HepG2 (cell line): ENCODE results near the gene FITM1. TPM values are rescaled to one million over a fixed set of nuclear protein-coding genes. Genes with fewer than 3 reads are reported as not detected.

Experiments used
- ATF5 ChIP-seq: sonication (generic); formaldehyde crosslinking; IDR thresholded peaks from 2 replicates; pipeline ENCODE4 v1.4.0; 2020; ENCODE audit warnings: mild to moderate bottlenecking, low read depth, missing genetic modification reagents
- CREB1 ChIP-seq, 2 experiments: fragments of 450-650 bp in 1 of 2; IDR thresholded peaks; 2 replicates each; pipeline ENCODE4 v1.6.1; 2016 to 2017; ENCODE audit warnings: control low read depth in 1 of 2, mild to moderate bottlenecking in 1 of 2, missing compliant biosample characterization in 1 of 2, missing genetic modification characterization in 1 of 2
- GTF3A ChIP-seq: sonication (generic); formaldehyde crosslinking; conservative IDR thresholded peaks from 2 replicates; pipeline ENCODE4 v1.4.0; 2020; ENCODE audit warnings: mild to moderate bottlenecking, missing genetic modification reagents
- HOXD1 ChIP-seq: sonication (generic); formaldehyde crosslinking; IDR thresholded peaks from 2 replicates; pipeline ENCODE4 v1.5.0; 2020; ENCODE audit warnings: missing genetic modification reagents
- NR3C1 ChIP-seq: sonication (generic); formaldehyde crosslinking; IDR thresholded peaks from 2 replicates; pipeline ENCODE4 v1.4.0; 2020; ENCODE audit warnings: missing genetic modification reagents
- RXRA ChIP-seq: sonication (generic); formaldehyde crosslinking; IDR thresholded peaks from 2 replicates; pipeline ENCODE4 v1.5.1; 2020; ENCODE audit warnings: missing genetic modification reagents
- SMAD3 ChIP-seq: sonication (generic); formaldehyde crosslinking; IDR thresholded peaks from 2 replicates; pipeline ENCODE4 v1.4.0; 2020; ENCODE audit warnings: missing genetic modification reagents
- SNAPC4 ChIP-seq: sonication (generic); formaldehyde crosslinking; IDR thresholded peaks from 2 replicates; pipeline ENCODE4 v1.4.0; 2020; ENCODE audit warnings: mild to moderate bottlenecking, missing genetic modification reagents
- WIZ ChIP-seq: sonication (generic); formaldehyde crosslinking; IDR thresholded peaks from 2 replicates; pipeline ENCODE4 v1.5.1; 2020; ENCODE audit warnings: mild to moderate bottlenecking, missing genetic modification reagents
- ZC3H4 ChIP-seq: sonication (generic); formaldehyde crosslinking; IDR thresholded peaks from 2 replicates; pipeline ENCODE4 v1.4.0; 2020; ENCODE audit warnings: missing genetic modification reagents, borderline replicate concordance
- ZFY ChIP-seq: sonication (generic); formaldehyde crosslinking; IDR thresholded peaks from 2 replicates; pipeline ENCODE4 v1.4.0; 2020; ENCODE audit warnings: missing genetic modification reagents
- ZNF225 ChIP-seq: sonication (generic); formaldehyde crosslinking; IDR thresholded peaks from 2 replicates; pipeline ENCODE4 v1.4.0; 2020; ENCODE audit warnings: mild to moderate bottlenecking, missing genetic modification reagents
- ZNF34 ChIP-seq: sonication (generic); formaldehyde crosslinking; IDR thresholded peaks from 2 replicates; pipeline ENCODE4 v1.4.0; 2020; ENCODE audit warnings: mild to moderate bottlenecking, missing genetic modification reagents, borderline replicate concordance
- polyA plus RNA-seq, 8 experiments: library from polyadenylated mRNA; depleted of rRNA in 3 of 8; stranded (reverse) in 7 of 8; unstranded in 1 of 8; fragments of >200 nt; fragmentation: Illumina TruSeq in 4 of 8; extraction: Trizol in 4 of 8; gene quantifications; 2 replicates each; pipeline versions ENCODE4 v1.2.1 to v1.2.3, GENCODE V29; 2011 to 2016; ENCODE audit warnings: low read depth in 4 of 8, missing spikeins in 1 of 8, mixed read lengths in 1 of 8; ENCODE audit not compliant: insufficient read depth in 1 of 8
- total RNA-seq, 5 experiments: library from RNA; depleted of rRNA; stranded (reverse); fragments of >200 nt; fragmentation: Illumina TruSeq; extraction: Trizol; gene quantifications; 2 replicates each; pipeline ENCODE4 v1.2.3, GENCODE V29; 2016; ENCODE audit warnings: low read depth in 1 of 5
- TF ChIP-seq, protein P1 (sequence below): IDR thresholded peaks from 2 replicates; pipeline ENCODE4 v1.6.1; 2012; ENCODE audit warnings: low read depth, low read length, improper control_type of control experiment
- TF ChIP-seq, protein P2 (sequence below), 2 experiments: sonication (generic) in 1 of 2; formaldehyde crosslinking in 1 of 2; IDR thresholded peaks; 2 replicates each; pipeline versions ENCODE4 v1.4.0 to v1.6.1; 2016 to 2020; ENCODE audit warnings: borderline replicate concordance in 1 of 2, low read depth in 1 of 2, mild to moderate bottlenecking in 1 of 2, missing genetic modification reagents in 1 of 2

The FITM1 gene
- total and polyA plus RNA-seq, 2 of the 13 experiments (the other 11 are each of a cell fraction or from before 2014, with no cell fraction given) = 2.7 to 5.8 TPM

- TF ChIP-seq ZNF225 (peak; percentile 97), RXRA (CRISPR knock-in tag) (peak; percentile 98), ZFY (CRISPR knock-in tag) (peak; percentile 83), WIZ (CRISPR knock-in tag) (peak; percentile 83; the same call in 1 of the 2 replicates), ATF5 (CRISPR knock-in tag) (no peak), GTF3A (CRISPR knock-in tag) (no peak), ZC3H4 (CRISPR knock-in tag) (peak; percentile 89), CREB1 (IDR thresholded peaks at IDR 0.05) (peak; percentile 74), CREB1 (CRISPR knock-in tag; IDR thresholded peaks at IDR 0.05) (no peak), SMAD3 (peak; percentile 100), ZNF34 (CRISPR knock-in tag) (peak; percentile 57; the same call in 1 of the 2 replicates), NR3C1 (no peak), SNAPC4 (peak; percentile 33), HOXD1 (CRISPR knock-in tag) (peak; percentile 96)
- TF ChIP-seq, protein P1, sequence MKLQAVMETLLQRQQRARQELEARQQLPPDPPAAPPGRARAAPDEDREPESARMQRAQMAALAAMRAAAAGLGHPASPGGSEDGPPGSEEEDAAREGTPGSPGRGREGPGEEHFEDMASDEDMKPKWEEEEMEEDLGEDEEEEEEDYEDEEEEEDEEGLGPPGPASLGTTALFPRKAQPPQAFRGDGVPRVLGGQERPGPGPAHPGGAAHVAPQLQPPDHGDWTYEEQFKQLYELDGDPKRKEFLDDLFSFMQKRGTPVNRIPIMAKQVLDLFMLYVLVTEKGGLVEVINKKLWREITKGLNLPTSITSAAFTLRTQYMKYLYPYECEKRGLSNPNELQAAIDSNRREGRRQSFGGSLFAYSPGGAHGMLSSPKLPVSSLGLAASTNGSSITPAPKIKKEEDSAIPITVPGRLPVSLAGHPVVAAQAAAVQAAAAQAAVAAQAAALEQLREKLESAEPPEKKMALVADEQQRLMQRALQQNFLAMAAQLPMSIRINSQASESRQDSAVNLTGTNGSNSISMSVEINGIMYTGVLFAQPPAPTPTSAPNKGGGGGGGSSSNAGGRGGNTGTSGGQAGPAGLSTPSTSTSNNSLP = peak; percentile 70; the same call in 1 of the 2 replicates
- TF ChIP-seq, protein P2, sequence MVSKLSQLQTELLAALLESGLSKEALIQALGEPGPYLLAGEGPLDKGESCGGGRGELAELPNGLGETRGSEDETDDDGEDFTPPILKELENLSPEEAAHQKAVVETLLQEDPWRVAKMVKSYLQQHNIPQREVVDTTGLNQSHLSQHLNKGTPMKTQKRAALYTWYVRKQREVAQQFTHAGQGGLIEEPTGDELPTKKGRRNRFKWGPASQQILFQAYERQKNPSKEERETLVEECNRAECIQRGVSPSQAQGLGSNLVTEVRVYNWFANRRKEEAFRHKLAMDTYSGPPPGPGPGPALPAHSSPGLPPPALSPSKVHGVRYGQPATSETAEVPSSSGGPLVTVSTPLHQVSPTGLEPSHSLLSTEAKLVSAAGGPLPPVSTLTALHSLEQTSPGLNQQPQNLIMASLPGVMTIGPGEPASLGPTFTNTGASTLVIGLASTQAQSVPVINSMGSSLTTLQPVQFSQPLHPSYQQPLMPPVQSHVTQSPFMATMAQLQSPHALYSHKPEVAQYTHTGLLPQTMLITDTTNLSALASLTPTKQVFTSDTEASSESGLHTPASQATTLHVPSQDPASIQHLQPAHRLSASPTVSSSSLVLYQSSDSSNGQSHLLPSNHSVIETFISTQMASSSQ (IDR thresholded peaks at IDR 0.05; ENCODE audit: low read depth) = peak; percentile 74; the same call in 1 of the 2 replicates
- TF ChIP-seq, protein P2 (CRISPR knock-in tag; IDR thresholded peaks at IDR 0.05; ENCODE audit: borderline replicate concordance) = peak; percentile 94; the same call in 1 of the 2 replicates
Measured at GRCh38 chr14:24160850-24161804, 30.7 kb downstream of the FITM1 start, which contains the start of gene IRF9 (continued).
